ENCODE data around the gene GSN.
"Not testable (repeated sequence)": the region's sequence is repeated elsewhere in the genome, so short reads cannot be mapped to it uniquely, and the experiment has no call there.

Gene GSN

GRCh38 chr9:121286973-121287741, 19.2 kb downstream of the GSN start:
- 7 to 9% methylated on average over 12 of the region's 13 CpGs for WGBS, 2 experiments
- H3K4me1 ChIP-seq (ENCODE audit: control insufficient read depth, insufficient read depth, low read length): peaks cover 50% of the 10 kb centered on the region
- H3K27ac ChIP-seq (ENCODE audit: insufficient read depth, low read depth, low read length, poor library complexity, severe bottlenecking): no peak overlapping the region

GRCh38 chr9:121288673-121289025, 20.7 kb downstream of the GSN start:
- Histone ChIP-seq H3K9me3 (ENCODE audit: control insufficient read depth, low read length) (no peaks in the 10 kb centered on the region), H3K4me1 (ENCODE audit: control insufficient read depth, insufficient read depth, low read length) (peaks cover 50% of the 10 kb centered on the region), H3K27ac (ENCODE audit: insufficient read depth, low read depth, low read length, poor library complexity, severe bottlenecking) (peak overlapping the region; percentile 61), H3K36me3 (ENCODE audit: control insufficient read depth, insufficient read depth, low read length) (no peaks in the 10 kb centered on the region), H3K4me3 (ENCODE audit: insufficient read depth, low read depth, low read length) (no peak overlapping the region), H3K27me3 (ENCODE audit: control insufficient read depth, insufficient read depth, low read length, poor library complexity, severe bottlenecking) (no peaks in the 10 kb centered on the region)
- 71 to 74% methylated on average over 4 of the region's 4 CpGs for WGBS, 2 experiments

More at GRCh38 chr9:121286973-121287741, 19.2 kb downstream of the GSN start:
- Histone ChIP-seq H3K27me3 (ENCODE audit: control insufficient read depth, insufficient read depth, low read length, poor library complexity, severe bottlenecking) (no peaks in the 10 kb centered on the region), H3K36me3 (ENCODE audit: control insufficient read depth, insufficient read depth, low read length) (no peaks in the 10 kb centered on the region), H3K4me3 (ENCODE audit: insufficient read depth, low read depth, low read length) (no peak overlapping the region), H3K9me3 (ENCODE audit: control insufficient read depth, low read length) (no peaks in the 10 kb centered on the region)

GRCh38 chr9:121289026-121289771, 21.2 kb downstream of the GSN start:
- Histone ChIP-seq H3K27me3 (ENCODE audit: control insufficient read depth, insufficient read depth, low read length, poor library complexity, severe bottlenecking) (no peaks in the 10 kb centered on the region), H3K4me3 (ENCODE audit: insufficient read depth, low read depth, low read length) (no peak overlapping the region), H3K9me3 (ENCODE audit: control insufficient read depth, low read length) (no peaks in the 10 kb centered on the region), H3K27ac (ENCODE audit: insufficient read depth, low read depth, low read length, poor library complexity, severe bottlenecking) (peak overlapping the region; percentile 61), H3K4me1 (ENCODE audit: control insufficient read depth, insufficient read depth, low read length) (peaks cover 48% of the 10 kb centered on the region), H3K36me3 (ENCODE audit: control insufficient read depth, insufficient read depth, low read length) (no peaks in the 10 kb centered on the region)
- 10 to 14% methylated on average over 10 of the region's 10 CpGs for WGBS, 2 experiments

GRCh38 chr9:121289772-121290370, 21.9 kb downstream of the GSN start:
- Histone ChIP-seq H3K4me3 (ENCODE audit: insufficient read depth, low read depth, low read length) (no peak overlapping the region), H3K27me3 (ENCODE audit: control insufficient read depth, insufficient read depth, low read length, poor library complexity, severe bottlenecking) (no peaks in the 10 kb centered on the region), H3K36me3 (ENCODE audit: control insufficient read depth, insufficient read depth, low read length) (no peaks in the 10 kb centered on the region), H3K9me3 (ENCODE audit: control insufficient read depth, low read length) (no peaks in the 10 kb centered on the region), H3K27ac (ENCODE audit: insufficient read depth, low read depth, low read length, poor library complexity, severe bottlenecking) (peak overlapping the region; percentile 61), H3K4me1 (ENCODE audit: control insufficient read depth, insufficient read depth, low read length) (peaks cover 43% of the 10 kb centered on the region)
- WGBS, 2 experiments: 85 to 88% methylated on average over 7 of the region's 7 CpGs

- H3K9me3 ChIP-seq (ENCODE audit: control insufficient read depth, low read length); H3K36me3 ChIP-seq (ENCODE audit: control insufficient read depth, insufficient read depth, low read length); H3K27me3 ChIP-seq (ENCODE audit: control insufficient read depth, insufficient read depth, low read length, poor library complexity, severe bottlenecking); H3K27ac ChIP-seq (ENCODE audit: insufficient read depth, low read depth, low read length, poor library complexity, severe bottlenecking); H3K4me3 ChIP-seq (ENCODE audit: insufficient read depth, low read depth, low read length): not testable (repeated sequence)
- H3K4me1 ChIP-seq (ENCODE audit: control insufficient read depth, insufficient read depth, low read length): peaks cover 36% of the 10 kb centered on the region
- WGBS, 2 experiments: 93 to 96% methylated on average over 4 of the region's 4 CpGs
These were observed 23.6 kb downstream of the GSN start for GRCh38 chr9:121291536-121291935.

- 88 to 97% methylated on average over 1 of the region's 1 CpG for WGBS, 2 experiments
- H3K36me3 ChIP-seq (ENCODE audit: control insufficient read depth, insufficient read depth, low read length): no peaks in the 10 kb centered on the region
- no peaks in the 10 kb centered on the region for H3K27me3 ChIP-seq (ENCODE audit: control insufficient read depth, insufficient read depth, low read length, poor library complexity, severe bottlenecking)
- no peak overlapping the region for H3K4me3 ChIP-seq (ENCODE audit: insufficient read depth, low read depth, low read length)
- no peak overlapping the region for H3K27ac ChIP-seq (ENCODE audit: insufficient read depth, low read depth, low read length, poor library complexity, severe bottlenecking)
- H3K4me1 ChIP-seq (ENCODE audit: control insufficient read depth, insufficient read depth, low read length): peaks cover 32% of the 10 kb centered on the region
- H3K9me3 ChIP-seq (ENCODE audit: control insufficient read depth, low read length): no peaks in the 10 kb centered on the region
These were observed 24.1 kb downstream of the GSN start for GRCh38 chr9:121292051-121292450.

- Histone ChIP-seq H3K9me3 (ENCODE audit: control insufficient read depth, low read length) (no peaks in the 10 kb centered on the region), H3K27ac (ENCODE audit: insufficient read depth, low read depth, low read length, poor library complexity, severe bottlenecking) (no peak overlapping the region), H3K4me3 (ENCODE audit: insufficient read depth, low read depth, low read length) (no peak overlapping the region), H3K27me3 (ENCODE audit: control insufficient read depth, insufficient read depth, low read length, poor library complexity, severe bottlenecking) (no peaks in the 10 kb centered on the region), H3K36me3 (ENCODE audit: control insufficient read depth, insufficient read depth, low read length) (no peaks in the 10 kb centered on the region), H3K4me1 (ENCODE audit: control insufficient read depth, insufficient read depth, low read length) (peaks cover 26% of the 10 kb centered on the region)
- 71 to 75% methylated on average over 6 of the region's 6 CpGs for WGBS, 2 experiments
These were observed 24.9 kb downstream of the GSN start for GRCh38 chr9:121292801-121293241.

GRCh38 chr9:121294151-121294743, 26.3 kb downstream of the GSN start:
- Histone ChIP-seq H3K4me1 (ENCODE audit: control insufficient read depth, insufficient read depth, low read length) (peaks cover 23% of the 10 kb centered on the region), H3K4me3 (ENCODE audit: insufficient read depth, low read depth, low read length) (no peak overlapping the region), H3K36me3 (ENCODE audit: control insufficient read depth, insufficient read depth, low read length) (no peaks in the 10 kb centered on the region), H3K9me3 (ENCODE audit: control insufficient read depth, low read length) (no peaks in the 10 kb centered on the region), H3K27me3 (ENCODE audit: control insufficient read depth, insufficient read depth, low read length, poor library complexity, severe bottlenecking) (no peaks in the 10 kb centered on the region), H3K27ac (ENCODE audit: insufficient read depth, low read depth, low read length, poor library complexity, severe bottlenecking) (no peak overlapping the region)
- 93 to 95% methylated on average over 6 of the region's 6 CpGs for WGBS, 2 experiments

GRCh38 chr9:121294866-121295661, 27.1 kb downstream of the GSN start:
- H3K4me3 ChIP-seq (ENCODE audit: insufficient read depth, low read depth, low read length): no peak overlapping the region
- no peak overlapping the region for H3K27ac ChIP-seq (ENCODE audit: insufficient read depth, low read depth, low read length, poor library complexity, severe bottlenecking)
- H3K4me1 ChIP-seq (ENCODE audit: control insufficient read depth, insufficient read depth, low read length): peaks cover 16% of the 10 kb centered on the region
- peaks cover 2% of the 10 kb centered on the region for H3K27me3 ChIP-seq (ENCODE audit: control insufficient read depth, insufficient read depth, low read length, poor library complexity, severe bottlenecking)
- no peaks in the 10 kb centered on the region for H3K36me3 ChIP-seq (ENCODE audit: control insufficient read depth, insufficient read depth, low read length)
- no peaks in the 10 kb centered on the region for H3K9me3 ChIP-seq (ENCODE audit: control insufficient read depth, low read length)
- WGBS, 2 experiments: 95 to 96% methylated on average over 13 of the region's 13 CpGs
